ENCODE results near the gene PSMF1. TPM values are rescaled to one million over a fixed set of nuclear protein-coding genes. Genes with fewer than 3 reads are reported as not detected.

PSMF1 gene
- total and polyA plus RNA-seq, 9 of the 15 experiments (the other 6 are each of a cell fraction or from before 2014, with no cell fraction given), result 8.5 to 192 (median 33.2) TPM

GRCh38 chr20:1118336-1119127 lies at the start of gene PSMF1 (continued):
- no peak for TF ChIP-seq EGR1 (conservative IDR thresholded peaks at IDR 0.05)
- TF ChIP-seq KLF6 (CRISPR knock-in tag; IDR thresholded peaks at IDR 0.05; ENCODE audit: borderline replicate concordance), result peak; percentile 92
- TF ChIP-seq SMARCA5 (IDR thresholded peaks at IDR 0.05), result no peak
- no peak for TF ChIP-seq ZNF197 (CRISPR knock-in tag; IDR thresholded peaks at IDR 0.05; ENCODE audit: low read depth)
- TF ChIP-seq ZNF23 (CRISPR knock-in tag; IDR thresholded peaks at IDR 0.05), result no peak
- TF ChIP-seq, protein P1, sequence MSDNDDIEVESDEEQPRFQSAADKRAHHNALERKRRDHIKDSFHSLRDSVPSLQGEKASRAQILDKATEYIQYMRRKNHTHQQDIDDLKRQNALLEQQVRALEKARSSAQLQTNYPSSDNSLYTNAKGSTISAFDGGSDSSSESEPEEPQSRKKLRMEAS (CRISPR knock-in tag; IDR thresholded peaks at IDR 0.05), result peak; percentile 78
- no peak for TF ChIP-seq NFYB (IDR thresholded peaks at IDR 0.05; ENCODE audit: extremely low read depth, insufficient read length)
- TF ChIP-seq RFX5 (IDR thresholded peaks at IDR 0.05; ENCODE audit: low read depth, low read length), result no peak
- TF ChIP-seq GATA2 (CRISPR knock-in tag; IDR thresholded peaks at IDR 0.05), result no peak
- TF ChIP-seq CXXC5 (CRISPR knock-in tag; IDR thresholded peaks at IDR 0.05), result peak; percentile 91
- TF ChIP-seq NR2F6 (CRISPR knock-in tag; IDR thresholded peaks at IDR 0.05), result no peak
- TF ChIP-seq, protein P2, sequence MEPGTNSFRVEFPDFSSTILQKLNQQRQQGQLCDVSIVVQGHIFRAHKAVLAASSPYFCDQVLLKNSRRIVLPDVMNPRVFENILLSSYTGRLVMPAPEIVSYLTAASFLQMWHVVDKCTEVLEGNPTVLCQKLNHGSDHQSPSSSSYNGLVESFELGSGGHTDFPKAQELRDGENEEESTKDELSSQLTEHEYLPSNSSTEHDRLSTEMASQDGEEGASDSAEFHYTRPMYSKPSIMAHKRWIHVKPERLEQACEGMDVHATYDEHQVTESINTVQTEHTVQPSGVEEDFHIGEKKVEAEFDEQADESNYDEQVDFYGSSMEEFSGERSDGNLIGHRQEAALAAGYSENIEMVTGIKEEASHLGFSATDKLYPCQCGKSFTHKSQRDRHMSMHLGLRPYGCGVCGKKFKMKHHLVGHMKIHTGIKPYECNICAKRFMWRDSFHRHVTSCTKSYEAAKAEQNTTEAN (CRISPR knock-in tag; IDR thresholded peaks at IDR 0.05), result no peak
- peak; percentile 73 to 92; a peak in 3 of 4 replicates for TF ChIP-seq MAZ (CRISPR knock-in tag; conservative IDR thresholded peaks at IDR 0.05 in 1 of 2, IDR thresholded peaks at IDR 0.05 in 1 of 2)
- TF ChIP-seq TSC22D4 (tag; IDR thresholded peaks at IDR 0.05), result no peak
- TF ChIP-seq ZNF347 (CRISPR knock-in tag; IDR thresholded peaks at IDR 0.05; ENCODE audit: low read depth), result no peak
- no peak for TF ChIP-seq SMAD2 (IDR thresholded peaks at IDR 0.05; ENCODE audit: low read depth, low read length)
- peak; percentile 90 for TF ChIP-seq CREM (IDR thresholded peaks at IDR 0.05; ENCODE audit: low read depth)
- no peak for TF ChIP-seq YBX1 (IDR thresholded peaks at IDR 0.05)
- TF ChIP-seq TCF3 (CRISPR knock-in tag; IDR thresholded peaks at IDR 0.05), result peak; percentile 31
